Mesenchymal stem cell (in vitro differentiated cells and primary cell): ENCODE results near the gene TBX3. TPM values are rescaled to one million over a fixed set of nuclear protein-coding genes. Genes with fewer than 3 reads are reported as not detected.

ENCODE experiments used
- DNase-seq: peaks from one replicate; pipeline ENCODE4 v3.0.0-alpha.2; 2013
- H2AFZ ChIP-seq: one replicate; pipeline ENCODE4 v1.6.1; 2013; ENCODE audit warnings: low read depth, mild to moderate bottlenecking, control low read depth, inconsistent platforms, low read length, moderate library complexity
- H2AK5ac ChIP-seq: 2 replicates; pipeline ENCODE4 v1.6.1; 2013; ENCODE audit warnings: low read length, moderate library complexity, mild to moderate bottlenecking, inconsistent platforms; ENCODE audit not compliant: severe bottlenecking
- H2BK120ac ChIP-seq: one replicate; pipeline ENCODE4 v1.6.1; 2013; ENCODE audit warnings: low read depth, mild to moderate bottlenecking, inconsistent platforms, low read length, moderate library complexity
- H2BK12ac ChIP-seq, 2 experiments: one replicate each; pipeline ENCODE4 v1.6.1; 2013; ENCODE audit warnings: inconsistent platforms in 2 of 2, low read length in 2 of 2, mild to moderate bottlenecking in 2 of 2, moderate library complexity in 2 of 2, control low read depth in 1 of 2
- H2BK15ac ChIP-seq: one replicate; pipeline ENCODE4 v1.6.1; 2013; ENCODE audit warnings: mild to moderate bottlenecking, low read depth, inconsistent platforms; ENCODE audit not compliant: poor library complexity, severe bottlenecking
- H2BK5ac ChIP-seq: 2 replicates; pipeline ENCODE4 v1.6.1; 2013; ENCODE audit warnings: low read depth, mild to moderate bottlenecking, low read length, control low read depth, inconsistent platforms; ENCODE audit not compliant: poor library complexity, severe bottlenecking
- H3K14ac ChIP-seq, 2 experiments: one replicate each; pipeline ENCODE4 v1.6.1; 2013; ENCODE audit warnings: inconsistent platforms in 2 of 2, low read length in 2 of 2, control low read depth in 1 of 2, mild to moderate bottlenecking in 1 of 2, moderate library complexity in 1 of 2
- H3K18ac ChIP-seq, 2 experiments: one replicate each; pipeline ENCODE4 v1.6.1; 2013; ENCODE audit warnings: inconsistent platforms in 2 of 2, low read length in 2 of 2, control low read depth in 1 of 2, low read depth in 1 of 2, mild to moderate bottlenecking in 1 of 2
- H3K23ac ChIP-seq, 2 experiments: one replicate each; pipeline ENCODE4 v1.6.1; 2013; ENCODE audit warnings: inconsistent platforms in 2 of 2, low read length in 2 of 2, mild to moderate bottlenecking in 2 of 2, moderate library complexity in 2 of 2, control low read depth in 1 of 2
- H3K27ac ChIP-seq: 2 replicates; pipeline ENCODE4 v1.5.1; 2013; ENCODE audit warnings: mild to moderate bottlenecking, moderate library complexity, low read length, control low read depth, inconsistent platforms; ENCODE audit not compliant: poor library complexity, severe bottlenecking
- H3K27me3 ChIP-seq, 2 experiments: 2 replicates each; pipeline versions ENCODE4 v1.6.1 to v1.7.0; 2013; ENCODE audit warnings: low read length in 2 of 2, mild to moderate bottlenecking in 2 of 2, moderate library complexity in 2 of 2, control low read depth in 1 of 2, inconsistent platforms in 1 of 2; ENCODE audit not compliant: control insufficient read depth in 1 of 2, insufficient read depth in 1 of 2
- H3K36me3 ChIP-seq, 2 experiments: 2 replicates each; pipeline versions ENCODE4 v1.6.1 to v1.7.0; 2013; ENCODE audit warnings: low read length in 2 of 2, control low read depth in 1 of 2, inconsistent platforms in 1 of 2, low read depth in 1 of 2, mild to moderate bottlenecking in 1 of 2; ENCODE audit not compliant: insufficient read depth in 2 of 2, control insufficient read depth in 1 of 2
- H3K4ac ChIP-seq, 2 experiments: one replicate each; pipeline ENCODE4 v1.6.1; 2013; ENCODE audit warnings: inconsistent platforms in 2 of 2, low read length in 2 of 2, mild to moderate bottlenecking in 2 of 2, moderate library complexity in 2 of 2, control low read depth in 1 of 2, low read depth in 1 of 2
- H3K4me1 ChIP-seq: 2 replicates; pipeline ENCODE4 v1.6.1; 2013; ENCODE audit warnings: low read depth, low read length, control low read depth; ENCODE audit not compliant: control insufficient read depth, insufficient read depth
- H3K4me2 ChIP-seq: 2 replicates; pipeline ENCODE4 v1.6.1; 2013; ENCODE audit warnings: low read length, mild to moderate bottlenecking, inconsistent platforms; ENCODE audit not compliant: poor library complexity, severe bottlenecking
- H3K4me3 ChIP-seq, 2 experiments: 2 replicates each; pipeline versions ENCODE4 v1.5.1 to v1.7.0; 2013; ENCODE audit warnings: low read length in 2 of 2, mild to moderate bottlenecking in 2 of 2, control low read depth in 1 of 2, low read depth in 1 of 2; ENCODE audit not compliant: insufficient read depth in 1 of 2
- H3K79me1 ChIP-seq: replicated peaks from 2 replicates; pipeline ENCODE4 v1.6.1; 2013; ENCODE audit warnings: mild to moderate bottlenecking, control low read depth, low read length, inconsistent platforms; ENCODE audit not compliant: poor library complexity, severe bottlenecking
- H3K9ac ChIP-seq: 2 replicates; pipeline ENCODE4 v1.7.0; 2013; ENCODE audit warnings: mild to moderate bottlenecking, low read length, moderate library complexity
- H3K9me3 ChIP-seq: 2 replicates; pipeline ENCODE4 v1.7.0; 2013; ENCODE audit warnings: mild to moderate bottlenecking, low read length; ENCODE audit not compliant: control insufficient read depth
- H4K8ac ChIP-seq: one replicate; pipeline ENCODE4 v1.6.1; 2013; ENCODE audit warnings: inconsistent platforms, mild to moderate bottlenecking, low read length, moderate library complexity
- H4K91ac ChIP-seq: one replicate; pipeline ENCODE4 v1.6.1; 2013; ENCODE audit warnings: mild to moderate bottlenecking, low read length, inconsistent platforms
- WGBS: methylation state at CpG from one replicate; pipeline ENCODE4 v1.1.7; 2013; ENCODE audit warnings: mixed read lengths; 5-methylcytosine and 5-hydroxymethylcytosine counted together
- polyA plus RNA-seq, 2 experiments: library from polyadenylated mRNA; stranded (reverse); fragments of 200-250 nt; gene quantifications; one replicate each; pipeline ENCODE4 v1.2.3, GENCODE V29; 2013

Gene TBX3
- polyA plus RNA-seq (2013, experiment 1 of 2) = 59.8 TPM
- 57.6 TPM for polyA plus RNA-seq (2013, experiment 2 of 2)

DNA sequence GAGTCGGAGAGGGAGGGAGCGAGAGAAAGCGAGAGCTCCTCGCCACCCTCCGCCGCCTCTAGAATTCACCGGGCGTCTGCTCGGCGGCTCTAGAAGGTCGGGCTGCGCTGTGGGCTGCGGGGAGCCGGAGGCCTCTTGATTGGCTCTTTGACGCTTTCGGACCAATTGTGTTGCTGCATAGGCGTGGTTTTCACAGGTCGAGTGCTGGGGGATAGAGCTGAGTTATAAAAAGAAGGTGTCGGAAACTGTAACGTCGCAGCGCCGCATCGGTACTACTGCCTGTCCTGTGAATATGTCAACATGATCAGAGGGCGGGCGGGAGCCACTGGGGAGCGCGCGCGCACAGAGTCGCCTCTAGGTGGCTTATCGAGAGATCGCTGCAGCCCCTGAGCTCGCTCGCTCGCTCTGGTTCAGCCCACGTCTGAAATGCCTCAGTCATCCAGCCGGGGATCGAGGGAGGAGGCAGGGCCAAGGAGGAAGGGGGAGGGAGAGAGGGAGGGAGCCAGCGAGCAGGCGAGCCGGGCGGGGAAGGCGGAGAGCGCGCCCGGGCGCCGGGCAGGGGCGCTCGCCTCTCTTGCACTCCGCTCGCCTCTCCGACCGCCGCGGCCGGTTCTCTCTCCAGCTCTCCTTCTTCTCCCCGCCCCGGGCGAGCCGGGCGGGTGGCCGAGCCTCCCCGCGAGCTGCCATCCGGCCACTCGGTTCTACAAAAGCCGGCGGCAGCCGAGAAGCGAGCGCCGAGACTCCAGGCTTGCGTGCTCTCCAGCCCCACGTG is at the start of gene TBX3:
Gene TBX3, minus strand, starts transcription at position 78 of the 772 bp plus-strand sequence. CDS start 975 bp downstream, outside the sequence.
- Histone ChIP-seq H3K4ac (peak within 1 kb of the TSS; percentile 53 to 97), H2BK120ac (peak within 1 kb of the TSS; percentile 65), H3K36me3 (peaks cover 0 to 20% of the 10 kb centered on the region in 2 experiments), H3K27me3 (peaks cover 0 to 89% of the 10 kb centered on the region in 2 experiments), H3K4me2 (peak within 1 kb of the TSS; percentile 64), H2BK5ac (no peak within 1 kb of the TSS), H3K18ac (peak within 1 kb of the TSS; percentile 97 to 99), H4K8ac (peak within 1 kb of the TSS; percentile 90), H3K4me3 (peak within 1 kb of the TSS; percentile 38 to 88), H2AK5ac (no peak within 1 kb of the TSS), H3K79me1 (no peaks in the 10 kb centered on the region), H3K27ac (no peak within 1 kb of the TSS), H2AFZ (peak within 1 kb of the TSS; percentile 74), H2BK12ac (peak within 1 kb of the TSS; percentile 69 to 99), H3K9me3 (no peaks in the 10 kb centered on the region), H3K23ac (peak within 1 kb of the TSS; percentile 90 to 100), H4K91ac (peak within 1 kb of the TSS; percentile 90), H3K14ac (peak within 1 kb of the TSS; percentile 92 to 98), H2BK15ac (peak within 1 kb of the TSS; percentile 96), H3K4me1 (peaks cover 18% of the 10 kb centered on the region), H3K9ac (peak within 1 kb of the TSS; percentile 100)
- WGBS = under 1% methylated on average over 55 of the region's 76 CpGs
- DNase-seq = peak; percentile 100

DNA sequence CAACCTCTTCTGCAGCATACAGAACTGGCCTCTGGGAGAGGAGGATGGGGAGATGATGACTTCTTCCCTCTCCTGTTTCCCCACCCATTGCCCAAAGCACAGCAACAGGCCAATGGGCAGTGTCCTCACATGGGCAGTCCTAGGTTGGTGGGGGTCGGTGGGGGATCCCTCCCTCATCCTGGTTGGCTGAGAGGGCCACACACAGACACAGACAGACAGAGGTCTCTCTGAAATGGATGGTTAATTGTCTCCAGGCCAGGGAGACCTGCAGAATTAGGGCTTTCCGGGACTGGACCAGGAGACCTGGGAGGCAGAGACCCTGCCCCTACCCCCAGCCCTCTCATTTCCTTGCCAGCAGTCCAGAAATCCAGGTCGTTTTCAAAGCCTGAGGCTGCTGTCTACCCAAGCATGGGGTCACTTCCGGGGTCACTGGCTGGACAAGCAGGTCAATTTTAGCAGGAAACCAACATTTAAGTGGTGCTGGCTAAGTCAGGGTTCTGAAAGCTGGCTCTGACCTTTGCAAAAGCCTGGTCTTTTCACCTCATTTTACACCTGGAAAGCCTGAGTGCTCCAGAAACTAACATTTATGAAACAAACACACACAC is 48.6 kb upstream of the TBX3 start:
- H3K23ac ChIP-seq = no peak overlapping the region
- H2BK12ac ChIP-seq = no peak overlapping the region
- no peak overlapping the region for H4K91ac ChIP-seq
- H2BK15ac ChIP-seq = no peak overlapping the region
- no peak overlapping the region for H3K27ac ChIP-seq
- no peak overlapping the region for H2BK5ac ChIP-seq
- H3K4ac ChIP-seq = no peak overlapping the region
- H3K9me3 ChIP-seq = no peaks in the 10 kb centered on the region
- peaks cover 23 to 26% of the 10 kb centered on the region in 2 experiments for H3K27me3 ChIP-seq
- H3K18ac ChIP-seq = no peak overlapping the region
- DNase-seq = no peak
- no peak overlapping the region for H2AK5ac ChIP-seq
- H2BK120ac ChIP-seq = no peak overlapping the region
- H3K4me1 ChIP-seq = no peaks in the 10 kb centered on the region
- peak overlapping the region in 1 of 2 experiments; percentile 42 for H3K14ac ChIP-seq
- H2AFZ ChIP-seq = no peak overlapping the region
- H3K36me3 ChIP-seq = no peaks in the 10 kb centered on the region
- H3K9ac ChIP-seq = no peak overlapping the region
- H3K4me3 ChIP-seq = no peak overlapping the region
- no peak overlapping the region for H4K8ac ChIP-seq
- H3K4me2 ChIP-seq = no peak overlapping the region
- H3K79me1 ChIP-seq = no peaks in the 10 kb centered on the region
- 52% methylated on average over 4 of the region's 4 CpGs for WGBS

DNA sequence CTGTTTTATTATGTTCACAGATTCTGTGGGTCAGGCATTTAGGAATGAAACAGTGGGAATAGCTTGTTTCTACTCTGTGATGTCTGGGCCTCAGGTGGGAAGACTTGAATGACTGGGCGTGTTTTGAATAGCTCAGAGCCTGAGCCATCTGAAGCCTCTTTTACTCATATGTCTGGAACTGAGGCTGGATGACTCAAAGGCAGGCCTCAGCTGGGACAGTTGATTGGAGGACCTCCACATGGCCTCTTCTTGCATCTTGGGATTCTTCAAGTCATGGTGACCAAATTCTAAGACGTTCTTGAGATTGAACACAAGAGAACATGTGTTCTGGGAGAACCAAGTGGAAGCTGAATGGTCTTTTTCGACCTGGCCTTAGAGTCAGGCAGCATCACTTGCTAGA is 45.8 kb upstream of the TBX3 start:
- Histone ChIP-seq H3K4me3 (no peak overlapping the region), H2BK5ac (no peak overlapping the region), H3K27me3 (peaks cover 5 to 7% of the 10 kb centered on the region in 2 experiments), H3K18ac (no peak overlapping the region), H2BK120ac (no peak overlapping the region), H2AFZ (no peak overlapping the region), H2BK15ac (no peak overlapping the region), H3K4me2 (no peak overlapping the region), H3K9ac (no peak overlapping the region), H3K79me1 (no peaks in the 10 kb centered on the region), H4K8ac (no peak overlapping the region), H2BK12ac (peak overlapping the region in 1 of 2 experiments; percentile 19), H3K23ac (no peak overlapping the region), H3K36me3 (no peaks in the 10 kb centered on the region), H3K14ac (no peak overlapping the region), H2AK5ac (no peak overlapping the region), H3K4me1 (no peaks in the 10 kb centered on the region), H3K4ac (no peak overlapping the region), H3K9me3 (no peaks in the 10 kb centered on the region), H4K91ac (no peak overlapping the region), H3K27ac (no peak overlapping the region)
- DNase-seq = peak; percentile 18
- WGBS = 88% methylated on average over 3 of the region's 3 CpGs

DNA sequence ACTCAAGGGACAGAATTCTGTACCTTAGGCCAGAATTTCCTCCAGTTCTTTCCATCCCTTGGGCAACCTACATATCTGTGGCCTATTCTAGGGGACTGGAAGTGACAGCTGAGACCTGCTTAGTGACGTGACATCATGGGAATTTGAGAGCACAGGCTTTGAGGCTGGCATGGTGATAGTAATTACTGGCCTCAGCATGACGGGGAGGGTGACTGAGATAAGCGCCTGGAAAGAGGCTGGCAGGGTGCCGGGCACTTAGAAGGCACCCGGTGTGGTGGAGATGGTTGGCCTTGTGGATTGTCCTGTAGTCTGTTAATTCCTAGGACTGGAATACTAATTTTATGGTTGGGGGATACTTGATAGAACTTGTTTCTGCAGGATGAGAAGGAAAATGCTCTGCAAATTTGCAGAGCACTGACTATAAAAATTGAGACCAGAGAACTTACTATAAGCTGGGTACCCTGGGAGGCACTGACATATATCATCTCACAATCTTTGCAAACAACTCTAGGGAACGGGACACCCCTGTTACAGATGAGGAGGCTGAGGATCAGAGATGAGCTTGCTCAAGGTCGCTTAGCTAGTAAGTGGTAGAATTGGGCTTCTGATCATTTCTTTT is 42.2 kb upstream of the TBX3 start:
- Histone ChIP-seq H3K36me3 (no peaks in the 10 kb centered on the region), H2BK120ac (no peak overlapping the region), H4K8ac (no peak overlapping the region), H3K9ac (no peak overlapping the region), H3K4ac (no peak overlapping the region), H3K27me3 (no peaks in the 10 kb centered on the region), H4K91ac (no peak overlapping the region), H2BK12ac (no peak overlapping the region), H2AFZ (no peak overlapping the region), H3K23ac (no peak overlapping the region), H3K4me3 (no peak overlapping the region), H3K9me3 (no peaks in the 10 kb centered on the region), H2BK5ac (no peak overlapping the region), H2BK15ac (no peak overlapping the region), H3K79me1 (no peaks in the 10 kb centered on the region), H2AK5ac (no peak overlapping the region), H3K27ac (no peak overlapping the region), H3K18ac (no peak overlapping the region), H3K4me1 (no peaks in the 10 kb centered on the region), H3K14ac (no peak overlapping the region), H3K4me2 (no peak overlapping the region)
- WGBS = 58% methylated on average over 5 of the region's 7 CpGs
- no peak for DNase-seq
